GM19324 (cell line): ENCODE measurements around the gene VWA3A.
"Not testable (repeated sequence)": the region's sequence is repeated elsewhere in the genome, so short reads cannot be mapped to it uniquely, and the experiment has no call there.

Source experiments
- ATAC-seq: cut with Tn5 transposase; IDR thresholded peaks from one replicate; pipeline ENCODE4 v1.9.1; 2021; ENCODE audit warnings: mild to moderate bottlenecking, moderate library complexity; ENCODE audit not compliant: unreplicated experiment, low FRiP score

VWA3A gene

GRCh38 chr16:22195695-22196558 is 103.6 kb downstream of the VWA3A start:
- no peak for ATAC-seq

- not testable (repeated sequence) for ATAC-seq
These were observed 104.3 kb downstream of the VWA3A start for GRCh38 chr16:22196559-22197168.

GRCh38 chr16:22198547-22199293 is 106.4 kb downstream of the VWA3A start:
- no peak for ATAC-seq

- no peak for ATAC-seq
These were observed 109.9 kb downstream of the VWA3A start for GRCh38 chr16:22202261-22202637.

GRCh38 chr16:22203091-22203490 is 110.8 kb downstream of the VWA3A start:
- ATAC-seq: no peak

GRCh38 chr16:22204091-22204655 is 111.8 kb downstream of the VWA3A start:
- ATAC-seq: no peak

GRCh38 chr16:22205577-22206012 is 113.3 kb downstream of the VWA3A start:
- no peak for ATAC-seq

GRCh38 chr16:22206013-22206841 is 113.9 kb downstream of the VWA3A start, which contains the start of gene EEF2K:
EEF2K (plus strand) TSS chr16:22206278; CDS start chr16:22225730, 19,452 bp downstream.
- ATAC-seq: peak; percentile 86
